ENCODE measurements around the gene TOX2. TPM values are rescaled to one million over a fixed set of nuclear protein-coding genes. Genes with fewer than 3 reads are reported as not detected.

Gene TOX2
- total and polyA plus RNA-seq, 2 of the 8 experiments (the other 6 are each of a cell fraction or from before 2014, with no cell fraction given) = 1.8 to 3.4 TPM

DNA sequence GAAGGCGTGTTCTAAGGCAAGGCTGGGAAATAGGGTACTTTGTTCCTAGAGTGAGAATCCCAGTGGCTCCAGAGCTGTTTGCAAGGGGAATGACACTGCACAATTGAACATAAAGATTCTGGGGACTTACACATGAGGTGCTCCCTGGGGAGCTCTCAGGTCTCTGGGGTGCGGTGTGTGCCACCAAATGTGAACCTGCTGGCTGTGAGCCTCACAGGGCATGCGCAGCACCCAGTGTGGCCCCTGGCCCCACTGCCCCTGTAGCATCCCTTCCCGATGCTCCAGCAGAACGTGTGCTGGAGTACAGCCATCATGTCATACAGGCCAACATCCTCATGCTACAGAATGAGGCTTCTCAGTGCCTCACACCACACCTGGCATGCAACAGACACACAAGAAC lies 68.2 kb downstream of the TOX2 start:
- H2AK5ac ChIP-seq (ENCODE audit: low read depth, low read length) = no peak overlapping the region
- H2BK120ac ChIP-seq (replicated peaks; ENCODE audit: low read depth, low read length) = no peak overlapping the region
- H3K27ac ChIP-seq (ENCODE audit: low read depth, low read length) = no peak overlapping the region
- no peaks in the 10 kb centered on the region for H3K79me1 ChIP-seq (ENCODE audit: low read depth, low read length)
- TF ChIP-seq CREB1 (IDR thresholded peaks at IDR 0.05) = no peak
- TF ChIP-seq ZNF274 (IDR thresholded peaks at IDR 0.05; ENCODE audit: borderline replicate concordance, extremely low read depth, low read length) = no peak
- no peak for TF ChIP-seq POLR2A (IDR thresholded peaks at IDR 0.05; ENCODE audit: control extremely low read depth in 1 of 2, low read depth in 2 of 2, low read length in 2 of 2)
- TF ChIP-seq SIX5 (IDR thresholded peaks at IDR 0.05; ENCODE audit: low read depth, low read length) = no peak
- H2BK5ac ChIP-seq (ENCODE audit: low read depth, low read length) = no peak overlapping the region
- no peak overlapping the region for H3K4me2 ChIP-seq (ENCODE audit: insufficient read depth in 1 of 2, low read depth in 2 of 2, low read length in 2 of 2)
- WGBS, 2 experiments (ENCODE audit: extremely low coverage in 1 of 2, insufficient coverage in 1 of 2, insufficient read length in 1 of 2, insufficient replicate concordance in 2 of 2, low coverage in 1 of 2, low lambda C conversion rate in 2 of 2, missing lambda C conversion rate in 1 of 2) = 91% methylated on average over 5 of the region's 5 CpGs; no CpG with 5 or more reads in 1 of the 2 experiments
- H2BK15ac ChIP-seq (ENCODE audit: low read length) = peak overlapping the region; percentile 24; the same call in 1 of the 2 replicates
- ChIA-PET CTCF (ENCODE audit: partially characterized antibody) (interaction anchor here (0.7 to 5.1 kb wide), 16 partner anchors 9 to 233 kb away, joined by 3 to 32 read pairs (median 4); no protein-coding TSS in a partner anchor), POLR2A (ENCODE audit: partially characterized antibody) (no interaction called here)
- H4K20me1 ChIP-seq (replicated peaks in 1 of 2; ENCODE audit: control insufficient read depth in 1 of 2, insufficient read depth in 2 of 2, low read length in 2 of 2) = no peaks in the 10 kb centered on the region
- H3K4ac ChIP-seq (replicated peaks; ENCODE audit: insufficient read length, low read depth, low read length) = no peak overlapping the region
- H2BK20ac ChIP-seq (ENCODE audit: low read length) = 0 out of 2 replicates have a peak overlapping the region, but pooled peaks have one; percentile 34
- no peaks in the 10 kb centered on the region for H3K79me2 ChIP-seq (ENCODE audit: control insufficient read depth in 1 of 2, insufficient read depth in 2 of 2, low read length in 2 of 2)
- no peak overlapping the region for H4K8ac ChIP-seq (ENCODE audit: extremely low read depth, insufficient read depth, low read length)
- no peak overlapping the region for H3K18ac ChIP-seq (ENCODE audit: extremely low read depth, low read length)
- H4K91ac ChIP-seq (replicated peaks; ENCODE audit: insufficient read length, low read length) = no peak overlapping the region
- H2BK12ac ChIP-seq (ENCODE audit: low read depth, low read length) = no peak overlapping the region
- H3K14ac ChIP-seq (ENCODE audit: insufficient read length) = no peak overlapping the region
- H3K27me3 ChIP-seq (replicated peaks in 1 of 4; ENCODE audit: control insufficient read depth in 3 of 4, extremely low read depth in 1 of 4, insufficient read depth in 3 of 4, low read length in 3 of 4) = no peaks in the 10 kb centered on the region
- H3K36me3 ChIP-seq (ENCODE audit: control insufficient read depth in 2 of 4, insufficient read depth in 4 of 4, low read length in 3 of 4) = no peaks in the 10 kb centered on the region
- no peak overlapping the region for H3K23ac ChIP-seq (ENCODE audit: insufficient read length)
- no peak overlapping the region for H3K56ac ChIP-seq (replicated peaks; ENCODE audit: insufficient read length, low read depth, low read length)
- H4K5ac ChIP-seq (ENCODE audit: insufficient read length, low read depth, low read length) = no peak overlapping the region
- no peaks in the 10 kb centered on the region for H3K4me1 ChIP-seq (replicated peaks in 1 of 4; ENCODE audit: control insufficient read depth in 3 of 4, insufficient read depth in 4 of 4, low read length in 3 of 4)
- no peaks in the 10 kb centered on the region for H3K23me2 ChIP-seq (ENCODE audit: low read depth, low read length)
- H3K9ac ChIP-seq (replicated peaks in 1 of 4; ENCODE audit: extremely low read depth in 1 of 4, low read depth in 3 of 4, low read length in 3 of 4) = no peak overlapping the region
- H3K4me3 ChIP-seq (ENCODE audit: extremely low read depth in 1 of 4, insufficient read depth in 2 of 4, low read depth in 3 of 4, low read length in 4 of 4) = no peak overlapping the region
- no peak overlapping the region for H2AFZ ChIP-seq (ENCODE audit: low read length)
- H3K9me3 ChIP-seq (ENCODE audit: insufficient read depth in 2 of 2, low read depth in 1 of 2, low read length in 1 of 2) = no peaks in the 10 kb centered on the region
- FAIRE-seq = no peak
- no peak for DNase-seq (ENCODE audit: low read depth in 1 of 2, low spot score in 2 of 2)

All from H1 (cell line).